HG03175 (cell line): Measurements from ENCODE around the gene CDH4.

Experiments
- ATAC-seq: cut with Tn5 transposase; IDR thresholded peaks from one replicate; pipeline ENCODE4 v1.9.1; 2021; ENCODE audit warnings: mild to moderate bottlenecking, moderate library complexity; ENCODE audit not compliant: unreplicated experiment

Gene CDH4

GRCh38 chr20:61354001-61354390 is 101.9 kb downstream of the CDH4 start:
- ATAC-seq: no peak

GRCh38 chr20:61354501-61354900 is 102.4 kb downstream of the CDH4 start:
- no peak for ATAC-seq

- no peak for ATAC-seq
These were observed 102.9 kb downstream of the CDH4 start for GRCh38 chr20:61354901-61355495.

GRCh38 chr20:61355585-61355984 is 103.5 kb downstream of the CDH4 start:
- ATAC-seq: no peak

GRCh38 chr20:61356196-61356595 is 104.1 kb downstream of the CDH4 start:
- ATAC-seq: no peak

- no peak for ATAC-seq
These were observed 105.1 kb downstream of the CDH4 start for GRCh38 chr20:61357119-61357518.

- no peak for ATAC-seq
These were observed 107.2 kb downstream of the CDH4 start for GRCh38 chr20:61359254-61359653.

- no peak for ATAC-seq
These were observed 108.2 kb downstream of the CDH4 start for GRCh38 chr20:61360296-61360695.

- no peak for ATAC-seq
These were observed 108.9 kb downstream of the CDH4 start for GRCh38 chr20:61360940-61361339.

- no peak for ATAC-seq
These were observed 109.4 kb downstream of the CDH4 start for GRCh38 chr20:61361501-61361900.

- ATAC-seq: no peak
These were observed 112.1 kb downstream of the CDH4 start for GRCh38 chr20:61364147-61364546.

GRCh38 chr20:61366914-61367313 is 114.9 kb downstream of the CDH4 start:
- ATAC-seq: no peak

- ATAC-seq: no peak
These were observed 117.9 kb downstream of the CDH4 start for GRCh38 chr20:61369731-61370520.

- no peak for ATAC-seq
These were observed 118.8 kb downstream of the CDH4 start for GRCh38 chr20:61370841-61371303.

- no peak for ATAC-seq
These were observed 119.6 kb downstream of the CDH4 start for GRCh38 chr20:61371501-61372136.

- ATAC-seq: no peak
These were observed 120.3 kb downstream of the CDH4 start for GRCh38 chr20:61372137-61373054.

- no peak for ATAC-seq
These were observed 121.0 kb downstream of the CDH4 start for GRCh38 chr20:61373055-61373399.

GRCh38 chr20:61373956-61374545 is 122.0 kb downstream of the CDH4 start:
- ATAC-seq: no peak

- no peak for ATAC-seq
These were observed 124.6 kb downstream of the CDH4 start for GRCh38 chr20:61376541-61377240.
